B cell (primary cell): ENCODE results near the gene CANX.

ENCODE experiments used
- CTCF ChIP-seq: fragments of 200-600 bp; IDR thresholded peaks from one replicate; pipeline ENCODE4 v1.8.0; 2022; ENCODE audit warnings: antibody characterized with exemption, mild to moderate bottlenecking
- EZH2 ChIP-seq: IDR thresholded peaks from 2 replicates; pipeline ENCODE4 v1.6.1; 2012; ENCODE audit warnings: borderline replicate concordance, low read depth, mild to moderate bottlenecking, moderate library complexity, low read length; ENCODE audit not compliant: insufficient read depth, poor library complexity, severe bottlenecking

GRCh38 chr5:179700401-179700918 is 1.7 kb downstream of the CANX start:
- TF ChIP-seq CTCF (no peak), EZH2 (no peak)
